H9 (cell line): ENCODE data around the gene AK4. TPM values are rescaled to one million over a fixed set of nuclear protein-coding genes. Genes with fewer than 3 reads are reported as not detected.

Experiments used
- DNase-seq: peaks from one replicate; pipeline ENCODE4 v3.0.0-alpha.2; 2017
- H2AFZ ChIP-seq: one replicate; pipeline ENCODE4 v1.6.1; 2013; ENCODE audit warnings: mild to moderate bottlenecking, low read length, control low read depth, moderate library complexity
- H2AK5ac ChIP-seq: 2 replicates; pipeline ENCODE4 v1.6.1; 2013; ENCODE audit warnings: low read length, control low read depth, mixed read lengths; ENCODE audit not compliant: insufficient read length
- H2BK120ac ChIP-seq: one replicate; pipeline ENCODE4 v1.6.1; 2013; ENCODE audit warnings: low read depth, mild to moderate bottlenecking, low read length, control low read depth, inconsistent platforms; ENCODE audit not compliant: poor library complexity, severe bottlenecking
- H2BK12ac ChIP-seq: 2 replicates; pipeline ENCODE4 v1.6.1; 2013; ENCODE audit warnings: low read length, control low read depth, mixed read lengths, low read depth; ENCODE audit not compliant: insufficient read length
- H2BK15ac ChIP-seq: 2 replicates; pipeline ENCODE4 v1.6.1; 2013; ENCODE audit warnings: low read depth, low read length, control low read depth
- H2BK20ac ChIP-seq: one replicate; pipeline ENCODE4 v1.6.1; 2013; ENCODE audit warnings: low read depth, mild to moderate bottlenecking, low read length, control low read depth, inconsistent platforms; ENCODE audit not compliant: poor library complexity, severe bottlenecking
- H2BK5ac ChIP-seq: 2 replicates; pipeline ENCODE4 v1.6.1; 2013; ENCODE audit warnings: low read length, control low read depth, mixed read lengths; ENCODE audit not compliant: insufficient read length
- H3K14ac ChIP-seq: 2 replicates; pipeline ENCODE4 v1.6.1; 2013; ENCODE audit warnings: low read length, control low read depth; ENCODE audit not compliant: insufficient read depth
- H3K18ac ChIP-seq: 2 replicates; pipeline ENCODE4 v1.6.1; 2013; ENCODE audit warnings: low read depth, mild to moderate bottlenecking, mixed read lengths, low read length, control low read depth; ENCODE audit not compliant: insufficient read length
- H3K23ac ChIP-seq: 2 replicates; pipeline ENCODE4 v1.6.1; 2013; ENCODE audit warnings: low read length, control low read depth, mixed read lengths, low read depth; ENCODE audit not compliant: insufficient read length
- H3K23me2 ChIP-seq: 2 replicates; pipeline ENCODE4 v1.6.1; 2013; ENCODE audit warnings: low read depth, mild to moderate bottlenecking, mixed read lengths, low read length, control low read depth; ENCODE audit not compliant: insufficient read length, poor library complexity, severe bottlenecking
- H3K27ac ChIP-seq: 2 replicates; pipeline ENCODE4 v1.5.1; 2013; ENCODE audit warnings: low read length, control low read depth, mixed read lengths, low read depth; ENCODE audit not compliant: insufficient read length
- H3K27me3 ChIP-seq: 2 replicates; pipeline ENCODE4 v1.6.1; 2013; ENCODE audit warnings: low read length, control low read depth, inconsistent platforms; ENCODE audit not compliant: insufficient read depth
- H3K4ac ChIP-seq: 2 replicates; pipeline ENCODE4 v1.6.1; 2013; ENCODE audit warnings: low read depth, mild to moderate bottlenecking, control low read depth, inconsistent platforms, low read length, moderate library complexity
- H3K4me1 ChIP-seq: 2 replicates; pipeline ENCODE4 v1.6.1; 2013; ENCODE audit warnings: low read length, control low read depth, inconsistent platforms; ENCODE audit not compliant: insufficient read depth
- H3K4me2 ChIP-seq: 2 replicates; pipeline ENCODE4 v1.6.1; 2013; ENCODE audit warnings: low read length, control low read depth, mixed read lengths; ENCODE audit not compliant: insufficient read length, insufficient read depth
- H3K56ac ChIP-seq: 2 replicates; pipeline ENCODE4 v1.6.1; 2013; ENCODE audit warnings: low read depth, mild to moderate bottlenecking, mixed read lengths, low read length, control low read depth; ENCODE audit not compliant: insufficient read length
- H3K79me1 ChIP-seq: 2 replicates; pipeline ENCODE4 v1.6.1; 2013; ENCODE audit warnings: low read depth, mild to moderate bottlenecking, moderate library complexity, low read length, control low read depth, inconsistent platforms; ENCODE audit not compliant: insufficient read depth, poor library complexity, severe bottlenecking
- H3K79me2 ChIP-seq: 2 replicates; pipeline ENCODE4 v1.6.1; 2013; ENCODE audit warnings: low read length, control low read depth, inconsistent platforms; ENCODE audit not compliant: insufficient read depth
- H3K9ac ChIP-seq: 2 replicates; pipeline ENCODE4 v1.6.1; 2013; ENCODE audit warnings: low read length, control low read depth, mixed read lengths; ENCODE audit not compliant: insufficient read length; ENCODE audit errors: extremely low read depth
- H3K9me3 ChIP-seq: one replicate; pipeline ENCODE4 v1.6.1; 2013; ENCODE audit warnings: low read depth, low read length, inconsistent platforms; ENCODE audit not compliant: control insufficient read depth
- H3T11ph ChIP-seq: one replicate; pipeline ENCODE4 v1.6.1; 2013; ENCODE audit warnings: mild to moderate bottlenecking, low read length, control low read depth, inconsistent platforms
- H4K20me1 ChIP-seq: one replicate; pipeline ENCODE4 v1.6.1; 2013; ENCODE audit not compliant: control insufficient read depth, insufficient read length, insufficient read depth
- H4K5ac ChIP-seq: 2 replicates; pipeline ENCODE4 v1.6.1; 2013; ENCODE audit warnings: low read depth, mild to moderate bottlenecking, mixed read lengths, low read length, control low read depth; ENCODE audit not compliant: insufficient read length
- H4K8ac ChIP-seq: replicated peaks from 2 replicates; pipeline ENCODE4 v1.6.1; 2013; ENCODE audit warnings: low read length, control low read depth, mixed read lengths, low read depth; ENCODE audit not compliant: insufficient read length
- H4K91ac ChIP-seq: 2 replicates; pipeline ENCODE4 v1.6.1; 2013; ENCODE audit warnings: low read depth, mild to moderate bottlenecking, moderate library complexity, mixed read lengths, low read length, control low read depth; ENCODE audit not compliant: insufficient read length
- H3K27ac Mint-ChIP-seq, 3 experiments: 2 replicates in 2 of 3; 3 replicates in 1 of 3; pipeline ENCODE4 v1.8.0; 2020 to 2021; ENCODE audit warnings: mixed read lengths in 3 of 3, mild to moderate bottlenecking in 1 of 3, moderate library complexity in 1 of 3
- H3K27me3 Mint-ChIP-seq: 2 replicates; pipeline ENCODE4 v1.8.0; 2021; ENCODE audit warnings: low read depth, mild to moderate bottlenecking, moderate library complexity, mixed read lengths
- H3K36me3 Mint-ChIP-seq, 3 experiments: 2 replicates in 2 of 3; 3 replicates in 1 of 3; pipeline ENCODE4 v1.8.0; 2020 to 2021; ENCODE audit warnings: low read depth in 3 of 3, mixed read lengths in 3 of 3; ENCODE audit not compliant: insufficient read depth in 1 of 3
- H3K4me1 Mint-ChIP-seq, 2 experiments: 2 replicates each; pipeline ENCODE4 v1.8.0; 2020; ENCODE audit warnings: mixed read lengths in 2 of 2
- H3K4me3 Mint-ChIP-seq, 2 experiments: 2 replicates in 1 of 2; 3 replicates in 1 of 2; pipeline ENCODE4 v1.8.0; 2020 to 2021; ENCODE audit warnings: mild to moderate bottlenecking in 2 of 2, mixed read lengths in 2 of 2, moderate library complexity in 1 of 2
- H3K9me3 Mint-ChIP-seq, 2 experiments: 2 replicates in 1 of 2; 3 replicates in 1 of 2; pipeline ENCODE4 v1.8.0; 2020; ENCODE audit warnings: mild to moderate bottlenecking in 2 of 2, mixed read lengths in 2 of 2, moderate library complexity in 1 of 2
- WGBS: extraction: QIAGEN DNeasy Blood & Tissue Kit; methylation state at CpG from one replicate; pipeline ENCODE4 v1.1.7; 2013; ENCODE audit warnings: missing lambda C conversion rate, low lambda C conversion rate, mixed read lengths; ENCODE audit not compliant: insufficient read length; ENCODE audit errors: extremely low coverage; 5-methylcytosine and 5-hydroxymethylcytosine counted together
- total RNA-seq: library from RNA; stranded (reverse); gene quantifications from 2 replicates; pipeline ENCODE4 v1.2.1, GENCODE V29; 2021
- TF ChIP-seq, protein P1 (sequence below): fragments of 200-600 bp; sonication (generic); conservative IDR thresholded peaks from 3 replicates; pipeline ENCODE4 v1.8.0; 2021; ENCODE audit warnings: antibody characterized with exemption, mild to moderate bottlenecking

The AK4 gene
- total RNA-seq, 1 experiment from 2014 or later = 45.6 TPM

GRCh38 chr1:65166572-65167305, 18.7 kb downstream of the AK4 start:
- Histone ChIP-seq H3K79me1 (no peaks in the 10 kb centered on the region), H4K20me1 (no peaks in the 10 kb centered on the region), H2AK5ac (no peak overlapping the region), H3K23me2 (no peaks in the 10 kb centered on the region), H3T11ph (no peak overlapping the region), H3K4me2 (no peak overlapping the region), H3K79me2 (peaks cover 68% of the 10 kb centered on the region; the same call in 1 of the 2 replicates), H3K9ac (no peak overlapping the region), H3K23ac (no peak overlapping the region), H3K4me1 (peaks cover 22% of the 10 kb centered on the region), H2BK15ac (no peak overlapping the region), H4K91ac (no peak overlapping the region), H3K14ac (no peak overlapping the region), H4K5ac (no peak overlapping the region), H3K4ac (no peak overlapping the region), H3K9me3 (no peaks in the 10 kb centered on the region), H3K18ac (no peak overlapping the region), H2BK20ac (no peak overlapping the region), H4K8ac (no peak overlapping the region), H2BK12ac (no peak overlapping the region), H2BK5ac (no peak overlapping the region), H2BK120ac (no peak overlapping the region), H3K27me3 (no peaks in the 10 kb centered on the region), H3K27ac (no peak overlapping the region), H2AFZ (no peak overlapping the region), H3K56ac (no peak overlapping the region)
- peaks cover 40 to 42% of the 10 kb centered on the region in 2 experiments for H3K4me1 Mint-ChIP-seq
- H3K9me3 Mint-ChIP-seq = no peaks in the 10 kb centered on the region
- no peak for DNase-seq
- H3K27ac Mint-ChIP-seq = peak overlapping the region in 1 of 3 experiments; percentile 37; a peak in 1 of 7 replicates
- WGBS = no CpG with 5 or more reads among the region's 7 CpGs
- H3K36me3 Mint-ChIP-seq = peaks cover 0 to 2% (median 0%) of the 10 kb centered on the region in 3 experiments; a peak in 1 of 7 replicates
- TF ChIP-seq, protein P1, sequence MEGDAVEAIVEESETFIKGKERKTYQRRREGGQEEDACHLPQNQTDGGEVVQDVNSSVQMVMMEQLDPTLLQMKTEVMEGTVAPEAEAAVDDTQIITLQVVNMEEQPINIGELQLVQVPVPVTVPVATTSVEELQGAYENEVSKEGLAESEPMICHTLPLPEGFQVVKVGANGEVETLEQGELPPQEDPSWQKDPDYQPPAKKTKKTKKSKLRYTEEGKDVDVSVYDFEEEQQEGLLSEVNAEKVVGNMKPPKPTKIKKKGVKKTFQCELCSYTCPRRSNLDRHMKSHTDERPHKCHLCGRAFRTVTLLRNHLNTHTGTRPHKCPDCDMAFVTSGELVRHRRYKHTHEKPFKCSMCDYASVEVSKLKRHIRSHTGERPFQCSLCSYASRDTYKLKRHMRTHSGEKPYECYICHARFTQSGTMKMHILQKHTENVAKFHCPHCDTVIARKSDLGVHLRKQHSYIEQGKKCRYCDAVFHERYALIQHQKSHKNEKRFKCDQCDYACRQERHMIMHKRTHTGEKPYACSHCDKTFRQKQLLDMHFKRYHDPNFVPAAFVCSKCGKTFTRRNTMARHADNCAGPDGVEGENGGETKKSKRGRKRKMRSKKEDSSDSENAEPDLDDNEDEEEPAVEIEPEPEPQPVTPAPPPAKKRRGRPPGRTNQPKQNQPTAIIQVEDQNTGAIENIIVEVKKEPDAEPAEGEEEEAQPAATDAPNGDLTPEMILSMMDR = no peak
- H3K27me3 Mint-ChIP-seq = no peaks in the 10 kb centered on the region
- no peak overlapping the region for H3K4me3 Mint-ChIP-seq
